ENCODE data around the gene NDP. TPM values are rescaled to one million over a fixed set of nuclear protein-coding genes. Genes with fewer than 3 reads are reported as not detected.
A peak's percentile ranks its signal among the peaks of the same experiment; 100 is the strongest.

NDP gene, protein sequence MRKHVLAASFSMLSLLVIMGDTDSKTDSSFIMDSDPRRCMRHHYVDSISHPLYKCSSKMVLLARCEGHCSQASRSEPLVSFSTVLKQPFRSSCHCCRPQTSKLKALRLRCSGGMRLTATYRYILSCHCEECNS
- under 1 TPM in 1 of 4 donors, not detected in 3; 0.52 TPM for total RNA-seq

DNA sequence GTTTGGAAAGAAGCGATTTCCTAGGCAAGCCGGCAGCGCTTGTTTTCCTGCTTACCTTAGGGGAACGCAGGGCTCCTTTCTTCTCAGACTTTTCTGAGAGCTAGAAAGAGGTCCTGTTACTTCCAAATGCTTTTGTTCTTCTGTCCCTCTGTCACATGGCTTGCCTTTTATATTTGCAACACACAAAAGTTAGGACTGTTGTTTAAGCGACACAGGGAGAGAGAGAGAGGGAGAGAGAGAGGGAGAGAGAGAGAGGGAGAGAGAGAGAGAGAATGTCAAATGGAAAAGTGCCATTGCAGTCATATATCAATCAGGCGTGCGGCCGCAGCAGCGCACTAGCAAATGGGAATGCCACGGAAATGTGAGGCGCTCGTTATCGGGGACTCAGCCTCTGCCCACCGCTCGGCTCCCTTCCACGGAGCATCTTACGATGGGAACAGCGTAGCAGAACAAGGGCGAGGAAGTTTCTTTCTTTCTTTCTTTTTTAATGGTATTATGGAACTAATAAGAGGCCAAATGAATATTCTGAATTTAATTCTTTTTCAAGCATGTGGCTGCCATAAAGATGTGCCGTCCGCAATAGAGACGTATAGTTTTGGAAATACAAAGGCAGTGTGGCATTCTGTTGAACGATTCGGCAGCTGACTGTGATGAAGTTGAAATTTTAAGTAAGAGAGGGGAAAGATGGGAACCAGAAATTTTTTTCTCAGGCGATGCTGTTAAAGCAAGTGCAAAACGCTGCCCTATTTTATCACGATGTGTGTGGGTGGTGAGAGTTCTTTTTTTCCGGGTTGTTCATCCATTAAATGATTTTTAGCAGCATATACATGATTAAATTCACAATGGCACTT lies at the start of gene NDP:
Gene NDP (minus strand): TSS at position 142 of the 851 bp plus-strand sequence. CDS start 14,745 bp downstream, outside the sequence.
- Histone ChIP-seq H3K27ac (replicated peaks in 1 of 4) (no peak within 1 kb of the TSS), H3K36me3 (no peaks in the 10 kb centered on the region), H3K4me3 (peak within 1 kb of the TSS; percentile 40 to 49 (median 42)), H3K27me3 (peaks cover 0 to 16% (median 0%) of the 10 kb centered on the region in 4 donors), H3K9me3 (no peaks in the 10 kb centered on the region), H3K4me1 (peaks cover 0 to 16% (median 4%) of the 10 kb centered on the region in 4 donors)
- no peak for DNase-seq (ENCODE audit: extremely low spot score)
- intact Hi-C loops (cut with DNase I): no loop called here
- TF ChIP-seq EP300 (IDR thresholded peaks at IDR 0.05): no peak
- 28% methylated on average over 28 of the region's 28 CpGs for WGBS

GRCh38 chrX:44022964-44023363 lies 49.8 kb upstream of the NDP start:
- no peak for DNase-seq (ENCODE audit: extremely low spot score)
- H3K36me3 ChIP-seq: no peaks in the 10 kb centered on the region
- no peak overlapping the region for H3K4me3 ChIP-seq
- 66% methylated on average over 2 of the region's 2 CpGs for WGBS
- no peak overlapping the region for H3K27ac ChIP-seq (replicated peaks in 1 of 4)
- intact Hi-C loops (cut with DNase I): no loop called here
- no peaks in the 10 kb centered on the region for H3K27me3 ChIP-seq
- H3K4me1 ChIP-seq: no peaks in the 10 kb centered on the region
- TF ChIP-seq POLR2A (IDR thresholded peaks at IDR 0.05; ENCODE audit: low read depth) (no peak), EP300 (IDR thresholded peaks at IDR 0.05) (no peak), POLR2AphosphoS5 (IDR thresholded peaks at IDR 0.05) (no peak)
- TF ChIP-seq, protein P1, sequence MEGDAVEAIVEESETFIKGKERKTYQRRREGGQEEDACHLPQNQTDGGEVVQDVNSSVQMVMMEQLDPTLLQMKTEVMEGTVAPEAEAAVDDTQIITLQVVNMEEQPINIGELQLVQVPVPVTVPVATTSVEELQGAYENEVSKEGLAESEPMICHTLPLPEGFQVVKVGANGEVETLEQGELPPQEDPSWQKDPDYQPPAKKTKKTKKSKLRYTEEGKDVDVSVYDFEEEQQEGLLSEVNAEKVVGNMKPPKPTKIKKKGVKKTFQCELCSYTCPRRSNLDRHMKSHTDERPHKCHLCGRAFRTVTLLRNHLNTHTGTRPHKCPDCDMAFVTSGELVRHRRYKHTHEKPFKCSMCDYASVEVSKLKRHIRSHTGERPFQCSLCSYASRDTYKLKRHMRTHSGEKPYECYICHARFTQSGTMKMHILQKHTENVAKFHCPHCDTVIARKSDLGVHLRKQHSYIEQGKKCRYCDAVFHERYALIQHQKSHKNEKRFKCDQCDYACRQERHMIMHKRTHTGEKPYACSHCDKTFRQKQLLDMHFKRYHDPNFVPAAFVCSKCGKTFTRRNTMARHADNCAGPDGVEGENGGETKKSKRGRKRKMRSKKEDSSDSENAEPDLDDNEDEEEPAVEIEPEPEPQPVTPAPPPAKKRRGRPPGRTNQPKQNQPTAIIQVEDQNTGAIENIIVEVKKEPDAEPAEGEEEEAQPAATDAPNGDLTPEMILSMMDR (IDR thresholded peaks at IDR 0.05): no peak
- no peaks in the 10 kb centered on the region for H3K9me3 ChIP-seq

DNA sequence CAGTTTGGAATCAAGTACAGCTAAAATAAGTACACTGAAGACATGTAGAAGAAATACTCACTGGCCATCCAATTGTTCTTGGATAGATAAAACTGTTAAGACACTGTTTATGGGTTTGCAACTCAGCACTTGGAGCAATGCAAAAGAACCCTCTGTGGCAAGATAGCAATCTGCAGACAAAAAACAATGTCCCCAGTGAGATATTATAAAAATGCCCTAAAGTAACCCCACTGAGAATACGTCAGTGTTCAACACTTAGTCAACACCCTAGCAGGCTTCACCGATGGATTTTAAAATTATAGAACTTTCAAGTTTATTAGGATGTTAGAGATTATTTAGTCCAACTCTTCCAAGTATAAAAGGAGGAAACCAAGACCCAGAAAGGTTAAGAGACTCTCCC lies 47.5 kb upstream of the NDP start:
- DNase-seq (ENCODE audit: extremely low spot score): no peak
- intact Hi-C loops (cut with DNase I): no loop called here
- TF ChIP-seq POLR2AphosphoS5 (IDR thresholded peaks at IDR 0.05) (no peak), POLR2A (IDR thresholded peaks at IDR 0.05; ENCODE audit: low read depth) (no peak), EP300 (IDR thresholded peaks at IDR 0.05) (no peak)
- TF ChIP-seq, protein P1 (IDR thresholded peaks at IDR 0.05): no peak
- H3K27ac ChIP-seq (replicated peaks in 1 of 4): no peak overlapping the region
- H3K9me3 ChIP-seq: no peaks in the 10 kb centered on the region
- WGBS: 88% methylated on average over 2 of the region's 2 CpGs
- H3K27me3 ChIP-seq: no peaks in the 10 kb centered on the region
- H3K4me3 ChIP-seq: no peak overlapping the region
- H3K36me3 ChIP-seq: no peaks in the 10 kb centered on the region
- no peaks in the 10 kb centered on the region for H3K4me1 ChIP-seq

- no peak for TF ChIP-seq EP300 (IDR thresholded peaks at IDR 0.05)
- TF ChIP-seq POLR2A (IDR thresholded peaks at IDR 0.05; ENCODE audit: low read depth): no peak
- no peak for TF ChIP-seq POLR2AphosphoS5 (IDR thresholded peaks at IDR 0.05)
- TF ChIP-seq, protein P1 (IDR thresholded peaks at IDR 0.05): no peak
- WGBS: 85% methylated on average over 3 of the region's 3 CpGs
- intact Hi-C loops (cut with DNase I): no loop called here
Measured at GRCh38 chrX:44019911-44020310, 46.7 kb upstream of the NDP start.

DNA sequence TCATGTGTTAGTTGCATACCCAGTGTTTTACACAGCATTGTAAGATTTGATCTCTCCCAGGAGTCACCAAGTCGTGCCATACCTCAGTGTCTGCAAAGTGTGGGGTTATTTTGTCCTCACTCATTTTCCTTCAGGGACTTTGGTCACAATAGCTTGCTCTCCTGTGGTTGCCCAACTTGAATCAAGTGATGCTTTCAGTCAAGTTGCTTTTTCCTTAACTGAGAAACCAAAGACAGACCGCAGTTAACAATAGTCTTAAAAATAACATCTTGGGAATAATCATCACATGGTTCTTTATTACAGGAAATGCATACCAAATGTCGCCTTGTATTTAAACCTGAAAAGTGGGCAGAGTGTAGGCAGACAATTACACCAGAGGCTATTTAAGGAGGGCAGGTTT lies 44.5 kb upstream of the NDP start:
- Histone ChIP-seq H3K9me3 (no peaks in the 10 kb centered on the region), H3K4me3 (no peak overlapping the region), H3K4me1 (no peaks in the 10 kb centered on the region), H3K27ac (replicated peaks in 1 of 4) (no peak overlapping the region), H3K36me3 (no peaks in the 10 kb centered on the region), H3K27me3 (no peaks in the 10 kb centered on the region)
- intact Hi-C loops (cut with DNase I): no loop called here
- TF ChIP-seq EP300 (IDR thresholded peaks at IDR 0.05): no peak
- no peak for TF ChIP-seq POLR2AphosphoS5 (IDR thresholded peaks at IDR 0.05)
- TF ChIP-seq, protein P1 (IDR thresholded peaks at IDR 0.05): no peak
- no peak for TF ChIP-seq POLR2A (IDR thresholded peaks at IDR 0.05; ENCODE audit: low read depth)
- no peak for DNase-seq (ENCODE audit: extremely low spot score)
- 66% methylated on average over 3 of the region's 3 CpGs for WGBS

More at GRCh38 chrX:44019911-44020310, 46.7 kb upstream of the NDP start:
- Histone ChIP-seq H3K4me3 (no peak overlapping the region), H3K4me1 (no peaks in the 10 kb centered on the region), H3K27ac (replicated peaks in 1 of 4) (no peak overlapping the region), H3K36me3 (no peaks in the 10 kb centered on the region), H3K9me3 (no peaks in the 10 kb centered on the region), H3K27me3 (no peaks in the 10 kb centered on the region)
- no peak for DNase-seq (ENCODE audit: extremely low spot score)
